ENCODE measurements around the gene HBEGF. TPM values are rescaled to one million over a fixed set of nuclear protein-coding genes. Genes with fewer than 3 reads are reported as not detected.

Gene HBEGF
- total RNA-seq, 4 donors from 2014 or later, result 8.1 to 48.4 (median 22.2) TPM

DNA sequence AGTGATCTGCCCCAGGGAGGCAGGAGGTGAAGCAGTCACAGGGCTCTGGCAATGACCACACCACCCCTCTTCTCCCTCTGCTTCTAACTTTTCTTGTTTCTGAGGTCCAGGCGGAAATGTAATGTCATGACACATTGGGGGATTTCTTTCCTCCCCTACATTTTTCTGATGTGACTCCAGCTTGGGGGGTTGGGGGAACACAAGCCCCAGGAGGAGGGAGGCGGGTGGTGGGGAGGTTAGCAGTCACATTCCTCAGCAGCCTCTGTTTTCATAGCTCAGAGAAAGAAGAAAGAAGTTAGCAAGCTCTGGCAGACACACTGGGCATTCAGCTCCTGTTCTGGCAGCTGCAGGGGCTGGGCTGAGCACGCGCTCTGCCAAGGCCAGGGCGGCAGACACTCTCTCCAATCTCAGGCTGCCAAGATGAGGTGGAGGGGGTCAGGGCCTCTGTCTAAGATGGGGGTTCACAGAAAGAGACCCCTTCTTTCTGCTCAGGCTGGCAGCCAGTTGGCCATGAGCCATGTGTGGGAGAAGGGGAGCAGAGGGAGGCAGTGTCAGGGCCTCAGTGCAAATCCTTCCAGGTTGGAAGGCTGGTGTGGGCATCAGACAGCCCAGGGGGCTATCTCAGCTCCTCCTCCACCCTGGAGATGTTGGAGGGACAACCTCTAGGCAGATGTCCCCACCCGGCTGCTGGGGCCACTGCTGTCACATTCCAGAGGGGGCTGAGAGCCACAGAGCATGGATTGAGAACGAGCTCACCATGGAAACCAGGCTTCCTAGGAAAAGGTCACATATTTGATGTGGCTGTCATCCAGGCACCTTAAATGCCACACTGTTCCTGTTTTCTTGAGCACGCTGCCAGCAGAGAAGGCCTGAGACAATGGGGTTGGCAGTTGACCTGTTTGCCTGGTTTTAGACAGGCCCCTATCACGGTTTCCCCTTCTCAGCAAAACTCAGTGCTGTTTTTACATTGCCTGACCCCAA lies 23.4 kb downstream of the HBEGF start:
- TF ChIP-seq, protein P1, sequence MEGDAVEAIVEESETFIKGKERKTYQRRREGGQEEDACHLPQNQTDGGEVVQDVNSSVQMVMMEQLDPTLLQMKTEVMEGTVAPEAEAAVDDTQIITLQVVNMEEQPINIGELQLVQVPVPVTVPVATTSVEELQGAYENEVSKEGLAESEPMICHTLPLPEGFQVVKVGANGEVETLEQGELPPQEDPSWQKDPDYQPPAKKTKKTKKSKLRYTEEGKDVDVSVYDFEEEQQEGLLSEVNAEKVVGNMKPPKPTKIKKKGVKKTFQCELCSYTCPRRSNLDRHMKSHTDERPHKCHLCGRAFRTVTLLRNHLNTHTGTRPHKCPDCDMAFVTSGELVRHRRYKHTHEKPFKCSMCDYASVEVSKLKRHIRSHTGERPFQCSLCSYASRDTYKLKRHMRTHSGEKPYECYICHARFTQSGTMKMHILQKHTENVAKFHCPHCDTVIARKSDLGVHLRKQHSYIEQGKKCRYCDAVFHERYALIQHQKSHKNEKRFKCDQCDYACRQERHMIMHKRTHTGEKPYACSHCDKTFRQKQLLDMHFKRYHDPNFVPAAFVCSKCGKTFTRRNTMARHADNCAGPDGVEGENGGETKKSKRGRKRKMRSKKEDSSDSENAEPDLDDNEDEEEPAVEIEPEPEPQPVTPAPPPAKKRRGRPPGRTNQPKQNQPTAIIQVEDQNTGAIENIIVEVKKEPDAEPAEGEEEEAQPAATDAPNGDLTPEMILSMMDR (IDR thresholded peaks at IDR 0.05; ENCODE audit: low read depth), result no peak

DNA sequence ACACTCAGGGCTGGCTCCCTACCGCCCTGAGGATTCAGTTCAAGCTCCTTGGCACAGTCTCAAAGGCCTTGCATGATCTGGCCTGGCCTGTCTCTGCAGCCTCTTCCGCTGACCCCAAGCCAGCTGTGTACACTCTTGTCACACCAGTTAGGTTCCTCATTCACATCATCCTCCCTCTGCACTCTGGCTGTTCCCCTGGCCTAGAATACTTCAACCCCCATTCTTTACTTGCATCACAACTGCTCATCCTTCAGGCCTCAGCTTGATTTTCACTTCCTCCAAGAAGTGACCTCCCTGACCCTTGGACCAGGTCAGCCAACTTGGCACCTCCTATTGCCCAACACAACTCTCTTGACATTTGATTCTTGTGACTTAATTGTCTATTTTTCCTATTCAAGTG lies 24.6 kb downstream of the HBEGF start:
- TF ChIP-seq, protein P1 (IDR thresholded peaks at IDR 0.05; ENCODE audit: low read depth), result no peak

DNA sequence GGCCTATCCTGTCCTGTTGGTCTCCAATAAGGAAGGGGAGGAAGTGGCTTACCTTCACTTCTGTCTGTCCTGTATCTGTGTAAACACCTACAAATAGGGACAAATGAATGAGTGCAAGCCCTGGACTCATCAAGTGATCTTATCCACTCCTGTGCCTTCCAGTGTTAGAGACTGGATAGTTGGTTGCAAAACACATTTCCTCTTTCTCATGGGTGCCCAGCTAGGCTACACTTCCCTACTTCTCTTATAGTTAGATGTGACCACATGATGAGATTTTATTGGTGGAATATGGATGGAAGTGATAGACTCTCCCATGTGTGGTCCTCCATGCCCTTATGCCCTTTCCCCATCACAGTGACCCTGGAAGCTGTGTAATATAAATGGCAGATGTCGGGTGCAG lies 26.6 kb downstream of the HBEGF start:
- TF ChIP-seq, protein P1 (IDR thresholded peaks at IDR 0.05; ENCODE audit: low read depth), result no peak

DNA sequence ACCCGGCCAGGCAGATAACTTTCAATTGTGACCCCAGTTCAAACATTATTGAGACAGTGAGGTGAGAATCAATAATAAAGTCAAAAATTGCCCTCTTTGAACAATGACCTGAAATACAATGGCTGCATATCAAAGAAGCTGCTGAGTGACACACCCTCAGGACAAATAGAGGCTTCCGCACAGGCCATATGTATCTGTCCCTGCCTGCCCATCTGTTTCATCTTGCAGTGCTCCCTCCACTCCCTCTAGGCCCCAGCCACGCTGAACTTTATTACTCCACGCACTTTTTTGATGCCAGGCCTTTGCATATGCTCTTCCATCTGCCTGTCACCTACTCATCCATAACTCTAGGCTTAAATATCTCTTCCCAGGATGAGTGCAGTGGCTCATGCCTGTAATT lies 27.6 kb downstream of the HBEGF start:
- TF ChIP-seq, protein P1 (IDR thresholded peaks at IDR 0.05; ENCODE audit: low read depth), result no peak

DNA sequence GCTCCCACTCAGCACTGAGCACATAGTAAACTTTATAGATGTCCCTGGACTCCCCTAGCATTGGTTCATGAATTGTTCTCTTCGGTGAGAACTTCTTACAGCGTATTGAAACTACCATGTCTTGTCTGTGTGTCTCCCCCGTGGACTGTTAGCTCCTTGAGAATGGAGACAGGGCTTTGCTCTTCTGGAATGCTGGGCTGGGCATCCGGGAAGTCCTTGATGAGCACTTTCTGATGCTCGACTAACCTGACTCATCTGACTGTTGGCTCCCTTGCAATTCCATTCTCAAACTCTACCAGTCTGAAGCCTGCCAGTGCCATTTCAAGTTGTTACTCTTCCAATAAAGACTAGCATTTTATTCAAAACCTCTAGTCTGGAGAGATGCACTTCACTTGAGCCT lies 28.5 kb downstream of the HBEGF start:
- TF ChIP-seq, protein P1 (IDR thresholded peaks at IDR 0.05; ENCODE audit: low read depth), result no peak

DNA sequence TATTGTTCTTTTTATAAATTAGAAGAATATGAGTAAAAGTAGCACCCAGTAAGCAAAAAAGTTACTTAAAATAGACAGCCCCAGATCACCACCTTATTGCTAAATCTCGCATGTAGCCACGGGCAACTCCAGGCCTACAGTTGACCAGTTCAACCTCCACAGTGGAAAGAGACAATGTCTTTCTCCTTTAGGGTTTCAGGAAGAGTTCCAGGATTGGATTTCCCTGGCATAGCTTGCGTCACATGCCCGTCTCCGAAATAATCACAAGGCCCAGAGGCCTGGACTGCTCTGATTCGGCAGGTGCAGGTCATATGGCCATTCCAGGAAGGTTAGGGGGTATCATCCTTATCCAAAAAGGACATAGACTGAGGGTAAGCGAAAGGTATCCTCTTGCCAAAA lies 33.6 kb downstream of the HBEGF start:
- TF ChIP-seq, protein P1 (IDR thresholded peaks at IDR 0.05; ENCODE audit: low read depth), result no peak

DNA sequence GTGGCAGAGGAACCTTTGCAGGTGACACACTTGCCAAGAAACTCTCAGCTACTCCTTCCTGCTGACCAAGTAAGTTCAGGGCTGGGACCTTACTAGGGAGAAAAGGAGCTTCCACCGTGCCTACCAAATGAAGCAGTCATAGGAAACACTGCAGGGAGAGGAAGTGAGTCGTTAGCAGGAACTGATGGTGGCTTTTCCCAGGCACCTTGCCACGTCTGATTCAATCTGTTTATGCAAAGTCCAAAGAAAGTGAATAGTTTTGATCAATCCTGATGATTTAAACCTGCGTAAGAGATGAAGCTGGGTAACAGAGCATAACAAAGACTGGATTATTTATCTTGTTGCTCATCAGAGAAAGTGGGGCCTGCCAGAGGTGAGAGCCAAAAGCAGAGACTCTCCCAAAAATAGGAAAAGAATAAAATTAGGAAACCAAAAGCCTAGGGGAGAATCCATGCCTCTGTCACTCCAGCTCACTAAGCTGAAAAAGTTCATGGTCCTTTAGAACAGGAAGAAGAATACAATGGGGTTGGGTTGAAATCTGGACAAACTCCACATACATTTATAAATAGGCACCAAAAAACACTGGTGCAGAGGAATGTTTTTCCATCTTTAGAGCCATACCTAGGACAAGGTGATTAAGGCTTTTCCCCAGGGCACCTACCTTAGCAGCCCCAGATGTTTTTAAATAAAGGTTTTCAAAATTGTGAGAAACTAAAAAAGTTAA lies 34.2 kb downstream of the HBEGF start:
- TF ChIP-seq, protein P1 (IDR thresholded peaks at IDR 0.05; ENCODE audit: low read depth), result no peak

Measured in subcutaneous adipose tissue (tissue), 4 donors.